CD4-positive, alpha-beta T cell treated with Interleukin-2 at 100 ng/mL for 4 hours (primary cell): Measurements from ENCODE around the gene TBKBP1.
A peak's percentile ranks its signal among the peaks of the same experiment; 100 is the strongest.

ENCODE experiments used
- DNase-seq: peaks from one replicate; pipeline ENCODE4 v3.0.0-alpha.2; 2020; ENCODE audit warnings: low spot score

TBKBP1 gene

DNA sequence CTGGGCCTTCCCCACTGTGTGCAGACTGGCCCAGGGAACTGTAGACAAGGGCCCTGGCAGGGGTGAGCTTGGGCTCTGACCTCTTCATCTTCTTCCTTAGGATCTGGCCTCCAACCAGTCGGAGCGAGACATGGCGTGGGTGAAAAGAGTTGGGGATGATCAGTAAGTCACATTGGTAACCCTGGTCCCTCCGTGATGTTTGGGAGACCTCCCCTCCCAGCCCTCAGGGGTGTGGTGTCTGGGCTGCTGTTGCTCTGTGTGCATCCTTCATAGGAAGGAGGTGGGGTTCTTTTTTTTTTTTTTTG is 5.5 kb downstream of the TBKBP1 start:
- no peak for DNase-seq

GRCh38 chr17:47700471-47701449 is 6.8 kb downstream of the TBKBP1 start:
- DNase-seq, result peak; percentile 66

DNA sequence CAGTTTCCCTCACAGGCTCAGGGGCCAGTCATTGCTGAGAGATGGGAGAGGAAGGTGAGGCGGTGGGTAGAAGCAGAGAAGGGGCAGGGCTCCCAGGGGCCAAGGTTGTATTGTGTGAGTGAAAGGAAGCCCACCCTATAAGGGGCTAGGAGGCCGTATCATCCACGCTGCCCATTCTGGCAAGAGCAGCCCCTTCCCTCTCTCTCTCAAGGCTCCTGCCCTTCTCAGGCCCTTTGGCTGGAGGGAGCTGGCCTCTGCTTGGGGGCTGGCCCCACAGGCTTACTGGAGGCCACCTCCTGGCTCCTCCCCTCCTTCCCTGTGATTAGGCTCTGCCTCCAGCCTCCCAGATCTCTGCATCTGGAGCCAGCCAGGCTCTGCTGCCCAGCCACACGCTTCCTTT is 7.6 kb downstream of the TBKBP1 start:
- DNase-seq, result no peak

- no peak for DNase-seq
Observed at GRCh38 chr17:47702391-47702995, 8.5 kb downstream of the TBKBP1 start.

- DNase-seq, result no peak
Observed at GRCh38 chr17:47703191-47703591, 9.2 kb downstream of the TBKBP1 start.

DNA sequence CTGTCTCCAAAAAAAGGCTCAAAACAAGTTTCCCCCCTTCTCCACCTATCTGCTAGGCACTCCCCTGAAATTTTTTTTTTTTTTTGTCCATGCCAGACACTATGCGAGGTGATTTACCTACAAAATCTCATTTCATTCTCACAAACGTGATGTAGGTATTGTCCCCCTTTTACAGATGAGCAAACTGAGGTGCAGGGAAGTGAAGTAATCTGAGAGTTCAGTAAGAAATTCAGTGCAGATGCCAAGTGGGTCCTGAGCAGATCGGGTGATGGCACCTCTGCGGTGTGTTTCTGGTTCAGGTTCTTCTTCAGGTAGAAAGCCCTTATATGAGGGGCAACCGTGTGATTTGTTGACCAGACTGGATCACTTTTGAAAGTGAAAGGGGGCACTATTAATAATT is 9.7 kb downstream of the TBKBP1 start:
- no peak for DNase-seq

- DNase-seq, result no peak
Observed at GRCh38 chr17:47704116-47704515, 10.2 kb downstream of the TBKBP1 start.

- DNase-seq, result no peak
Observed at GRCh38 chr17:47704736-47705135, 10.8 kb downstream of the TBKBP1 start.

DNA sequence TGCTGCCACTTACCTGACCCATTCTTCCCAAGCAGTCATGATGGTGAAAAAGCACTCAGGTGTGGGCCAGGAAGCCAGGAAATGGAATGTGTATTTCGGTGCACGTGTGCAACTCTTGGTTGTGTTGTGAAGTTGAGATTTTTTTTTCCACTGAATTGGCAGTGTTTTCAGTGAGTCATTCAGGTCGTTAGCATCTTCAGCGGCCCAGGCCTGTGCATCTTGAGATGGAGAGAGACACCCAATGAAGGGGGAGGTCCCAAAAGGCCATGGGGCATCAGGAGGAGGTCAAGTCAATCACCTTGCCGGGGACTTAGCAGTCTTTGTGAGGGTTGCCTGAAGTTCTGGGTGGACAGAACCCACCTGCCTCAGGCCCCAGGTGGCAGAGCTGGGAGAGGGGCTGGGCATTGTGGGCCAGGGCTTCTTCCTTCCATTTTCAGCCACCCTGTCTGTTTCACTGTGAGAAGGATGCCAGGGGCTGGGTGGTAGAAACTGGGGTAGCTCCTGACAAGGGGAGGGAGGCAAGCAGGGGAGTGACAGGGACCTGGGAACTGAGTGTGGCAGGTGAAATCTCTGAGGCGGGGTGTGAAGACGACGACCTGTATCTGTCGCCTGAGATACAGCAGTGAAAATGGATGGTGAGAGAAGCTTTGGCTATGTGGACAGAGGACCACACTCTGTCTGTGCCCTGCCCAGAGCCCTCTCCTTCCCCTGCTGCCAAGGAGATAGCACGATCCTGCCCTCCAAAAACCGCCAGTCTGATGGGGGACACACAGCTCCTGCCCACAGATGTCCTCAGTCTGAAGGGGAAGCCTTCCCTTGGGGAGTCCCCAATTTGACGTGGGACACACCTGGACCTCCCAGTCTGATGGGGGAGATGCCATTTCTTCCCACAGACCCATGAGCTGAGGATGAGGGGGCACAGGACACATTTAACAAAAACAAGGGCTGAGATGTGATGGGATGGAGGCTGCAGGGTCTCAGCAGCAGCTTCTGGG is 11.9 kb downstream of the TBKBP1 start:
- DNase-seq, result peak; percentile 49

GRCh38 chr17:47707056-47707804 is 13.3 kb downstream of the TBKBP1 start:
- no peak for DNase-seq

DNA sequence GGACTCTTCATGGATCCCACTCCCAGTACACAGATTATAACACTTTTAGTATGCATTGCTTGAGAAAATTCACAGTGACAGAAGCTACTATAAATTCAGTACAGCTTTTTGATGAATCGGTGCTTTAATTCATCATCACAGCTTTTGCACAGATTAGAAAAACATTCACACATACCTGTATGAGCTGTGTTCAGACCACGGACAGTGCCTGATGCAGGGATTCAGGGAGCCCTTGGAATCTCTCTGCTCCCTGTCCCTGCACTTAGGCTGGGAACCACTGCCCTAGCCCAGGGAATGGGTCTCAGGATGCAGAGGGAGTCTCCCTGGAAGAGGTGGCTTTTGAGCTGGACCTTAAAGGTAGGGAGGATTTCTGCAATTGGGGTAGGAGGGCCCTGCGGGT is 13.9 kb downstream of the TBKBP1 start:
- no peak for DNase-seq

DNA sequence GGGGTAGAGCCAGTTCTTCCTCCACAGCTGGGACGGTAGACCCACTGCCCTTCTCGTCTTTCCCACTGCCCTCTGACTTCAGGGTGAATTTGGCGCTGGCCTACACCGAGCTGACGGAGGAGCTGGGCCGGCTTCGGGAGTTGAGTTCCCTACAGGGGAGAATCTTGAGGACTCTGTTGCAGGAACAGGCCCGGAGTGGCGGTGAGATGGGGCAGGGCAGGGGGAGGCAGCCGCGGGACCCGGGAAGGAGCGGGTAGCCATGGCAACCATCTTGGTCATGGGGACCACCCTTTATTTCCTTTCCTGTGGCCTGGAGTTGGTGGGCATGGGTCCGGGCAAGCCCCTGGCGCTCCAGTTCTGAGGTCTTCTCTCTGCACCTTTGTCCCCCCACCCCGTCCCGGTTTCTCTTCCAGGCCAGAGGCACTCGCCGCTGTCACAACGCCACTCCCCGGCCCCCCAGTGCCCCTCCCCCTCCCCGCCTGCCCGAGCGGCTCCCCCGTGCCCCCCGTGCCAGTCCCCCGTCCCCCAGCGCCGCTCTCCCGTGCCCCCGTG is 14.4 kb downstream of the TBKBP1 start:
- no peak for DNase-seq

DNA sequence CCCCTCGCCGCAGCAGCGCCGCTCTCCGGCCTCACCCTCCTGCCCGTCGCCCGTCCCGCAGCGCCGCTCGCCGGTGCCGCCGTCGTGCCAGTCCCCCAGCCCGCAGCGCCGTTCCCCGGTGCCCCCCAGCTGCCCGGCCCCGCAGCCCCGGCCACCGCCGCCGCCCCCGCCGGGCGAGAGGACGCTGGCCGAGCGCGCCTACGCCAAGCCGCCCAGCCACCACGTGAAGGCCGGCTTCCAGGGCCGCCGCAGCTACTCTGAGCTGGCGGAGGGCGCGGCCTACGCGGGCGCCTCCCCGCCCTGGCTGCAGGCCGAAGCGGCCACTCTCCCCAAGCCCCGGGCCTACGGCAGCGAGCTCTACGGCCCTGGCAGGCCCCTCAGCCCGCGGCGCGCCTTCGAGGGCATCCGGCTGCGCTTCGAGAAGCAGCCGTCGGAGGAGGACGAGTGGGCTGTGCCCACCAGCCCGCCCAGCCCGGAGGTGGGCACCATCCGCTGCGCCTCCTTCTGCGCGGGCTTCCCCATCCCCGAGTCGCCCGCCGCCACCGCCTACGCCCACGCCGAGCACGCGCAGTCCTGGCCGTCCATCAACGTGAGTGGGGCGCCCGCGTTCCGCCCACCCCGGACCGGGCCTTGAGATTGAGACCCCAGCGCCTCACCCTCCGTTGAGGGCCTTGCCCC is 15.0 kb downstream of the TBKBP1 start:
- DNase-seq, result no peak

- DNase-seq, result no peak
Observed at GRCh38 chr17:47709594-47709993, 15.6 kb downstream of the TBKBP1 start.

GRCh38 chr17:47711366-47712099 is 17.6 kb downstream of the TBKBP1 start:
- DNase-seq, result no peak

GRCh38 chr17:47712330-47713023 is 18.5 kb downstream of the TBKBP1 start:
- no peak for DNase-seq

GRCh38 chr17:47713980-47714700 is 20.2 kb downstream of the TBKBP1 start:
- DNase-seq, result no peak

- DNase-seq, result peak; percentile 51
Observed at GRCh38 chr17:47714773-47715396, 20.9 kb downstream of the TBKBP1 start.
